ENCODE data around the gene FGF8.

- no peak for TF ChIP-seq CTCF (IDR thresholded peaks at IDR 0.05)
- TF ChIP-seq POLR2A (IDR thresholded peaks at IDR 0.05): no peak
Measured at GRCh38 chr10:101812606-101813005, 36.7 kb upstream of the FGF8 start.

Measured in tibial nerve (tissue), 3 donors.